Measurements from ENCODE around the gene PCBP4.

DNA sequence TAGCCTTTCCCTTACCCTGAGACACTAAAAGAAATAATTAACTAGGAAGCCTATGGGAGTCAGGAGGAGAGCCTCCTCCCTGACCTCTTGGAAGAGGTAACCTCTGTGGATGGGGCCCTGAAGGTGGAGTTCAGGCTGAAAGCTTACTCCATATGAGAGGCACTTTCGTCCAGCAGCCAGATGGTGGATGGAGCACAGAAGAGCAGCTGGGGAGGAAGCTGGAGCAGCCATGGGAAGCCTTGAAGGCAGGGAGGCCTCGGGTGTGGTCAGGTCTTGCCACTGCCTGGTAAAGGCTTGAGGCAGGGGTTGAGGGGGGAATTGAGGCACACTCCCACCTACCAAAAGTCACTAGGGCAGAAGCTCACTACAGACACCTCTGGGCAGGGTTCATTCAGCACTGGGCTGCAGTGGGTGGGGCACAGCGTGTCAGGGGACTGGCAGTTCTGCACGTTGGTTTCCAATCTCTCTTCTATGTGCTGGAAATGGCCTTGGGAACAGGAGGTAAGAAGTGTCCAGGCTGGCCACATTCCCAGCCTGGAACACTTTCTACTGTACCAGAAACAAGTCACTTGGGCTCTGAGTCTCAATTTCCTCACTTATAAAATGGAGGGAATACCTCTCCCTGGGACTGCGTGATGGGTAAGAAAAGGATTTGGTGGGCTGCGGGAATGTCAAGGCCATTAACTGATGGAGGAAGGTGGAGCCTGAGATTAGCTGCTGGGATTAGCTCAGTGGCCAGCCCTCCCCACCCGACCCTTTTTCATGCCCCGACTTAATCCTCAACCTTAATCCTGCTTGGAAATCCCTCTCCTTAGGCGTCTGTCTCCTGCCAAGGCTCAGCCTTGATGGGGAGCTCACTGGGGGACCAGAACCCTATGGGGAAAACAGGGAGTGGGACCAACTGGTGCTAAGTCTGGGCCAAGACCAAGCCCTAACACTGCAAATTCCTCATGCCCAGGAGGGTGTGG, 5.4 kb downstream of the PCBP4 start:
- TF ChIP-seq, protein P1, sequence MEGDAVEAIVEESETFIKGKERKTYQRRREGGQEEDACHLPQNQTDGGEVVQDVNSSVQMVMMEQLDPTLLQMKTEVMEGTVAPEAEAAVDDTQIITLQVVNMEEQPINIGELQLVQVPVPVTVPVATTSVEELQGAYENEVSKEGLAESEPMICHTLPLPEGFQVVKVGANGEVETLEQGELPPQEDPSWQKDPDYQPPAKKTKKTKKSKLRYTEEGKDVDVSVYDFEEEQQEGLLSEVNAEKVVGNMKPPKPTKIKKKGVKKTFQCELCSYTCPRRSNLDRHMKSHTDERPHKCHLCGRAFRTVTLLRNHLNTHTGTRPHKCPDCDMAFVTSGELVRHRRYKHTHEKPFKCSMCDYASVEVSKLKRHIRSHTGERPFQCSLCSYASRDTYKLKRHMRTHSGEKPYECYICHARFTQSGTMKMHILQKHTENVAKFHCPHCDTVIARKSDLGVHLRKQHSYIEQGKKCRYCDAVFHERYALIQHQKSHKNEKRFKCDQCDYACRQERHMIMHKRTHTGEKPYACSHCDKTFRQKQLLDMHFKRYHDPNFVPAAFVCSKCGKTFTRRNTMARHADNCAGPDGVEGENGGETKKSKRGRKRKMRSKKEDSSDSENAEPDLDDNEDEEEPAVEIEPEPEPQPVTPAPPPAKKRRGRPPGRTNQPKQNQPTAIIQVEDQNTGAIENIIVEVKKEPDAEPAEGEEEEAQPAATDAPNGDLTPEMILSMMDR (IDR thresholded peaks at IDR 0.05) = no peak
- no peak for TF ChIP-seq EZH2 (IDR thresholded peaks at IDR 0.05; ENCODE audit: borderline replicate concordance, insufficient read depth, low read depth, low read length, poor library complexity, severe bottlenecking)

All from B cell (primary cell).